ENCODE results near the gene ARHGAP18. TPM values are rescaled to one million over a fixed set of nuclear protein-coding genes. Genes with fewer than 3 reads are reported as not detected.

The ARHGAP18 gene
- total RNA-seq, 2 donors from 2014 or later, result 7.1 to 11.2 TPM

- Histone ChIP-seq H3K9me3 (no peaks in the 10 kb centered on the region), H3K4me1 (peaks cover 0 to 37% of the 10 kb centered on the region in 2 donors), H3K27ac (peak overlapping the region; percentile 55 to 58), H3K4me3 (no peak overlapping the region), H3K36me3 (no peaks in the 10 kb centered on the region), H3K27me3 (no peaks in the 10 kb centered on the region)
- no peak for DNase-seq (ENCODE audit: low spot score)
- TF ChIP-seq CTCF (IDR thresholded peaks at IDR 0.05), result peak in 1 of 2 donors; percentile 26
Measured at GRCh38 chr6:129671442-129672340, 38.3 kb downstream of the ARHGAP18 start.

- Histone ChIP-seq H3K27ac (no peak overlapping the region), H3K4me1 (peaks cover 0 to 38% of the 10 kb centered on the region in 2 donors), H3K9me3 (no peaks in the 10 kb centered on the region), H3K27me3 (no peaks in the 10 kb centered on the region), H3K4me3 (no peak overlapping the region), H3K36me3 (no peaks in the 10 kb centered on the region)
- no peak for DNase-seq (ENCODE audit: low spot score)
- TF ChIP-seq CTCF (IDR thresholded peaks at IDR 0.05), result no peak
Measured at GRCh38 chr6:129670634-129671033, 39.3 kb downstream of the ARHGAP18 start.

- no peak for TF ChIP-seq CTCF (IDR thresholded peaks at IDR 0.05)
- no peak for DNase-seq (ENCODE audit: low spot score)
- Histone ChIP-seq H3K27ac (no peak overlapping the region), H3K9me3 (no peaks in the 10 kb centered on the region), H3K36me3 (no peaks in the 10 kb centered on the region), H3K27me3 (no peaks in the 10 kb centered on the region), H3K4me3 (no peak overlapping the region), H3K4me1 (peaks cover 0 to 33% of the 10 kb centered on the region in 2 donors)
Measured at GRCh38 chr6:129667621-129668020, 42.4 kb downstream of the ARHGAP18 start.

GRCh38 chr6:129667034-129667433 lies 42.9 kb downstream of the ARHGAP18 start:
- Histone ChIP-seq H3K36me3 (no peaks in the 10 kb centered on the region), H3K9me3 (no peaks in the 10 kb centered on the region), H3K27me3 (no peaks in the 10 kb centered on the region), H3K27ac (no peak overlapping the region), H3K4me1 (peaks cover 0 to 33% of the 10 kb centered on the region in 2 donors), H3K4me3 (no peak overlapping the region)
- DNase-seq (ENCODE audit: low spot score), result no peak
- TF ChIP-seq CTCF (IDR thresholded peaks at IDR 0.05), result no peak

GRCh38 chr6:129665555-129665954 lies 44.4 kb downstream of the ARHGAP18 start:
- peaks cover 0 to 28% of the 10 kb centered on the region in 2 donors for H3K4me1 ChIP-seq
- H3K4me3 ChIP-seq, result no peak overlapping the region
- TF ChIP-seq CTCF (IDR thresholded peaks at IDR 0.05), result no peak
- H3K27me3 ChIP-seq, result no peaks in the 10 kb centered on the region
- H3K27ac ChIP-seq, result no peak overlapping the region
- DNase-seq (ENCODE audit: low spot score), result no peak
- no peaks in the 10 kb centered on the region for H3K9me3 ChIP-seq
- no peaks in the 10 kb centered on the region for H3K36me3 ChIP-seq

Data from right atrium auricular region (tissue), 2 donors.